ENCODE measurements around the gene CGB3. TPM values are rescaled to one million over a fixed set of nuclear protein-coding genes. Genes with fewer than 3 reads are reported as not detected.

Gene CGB3
- total and polyA plus RNA-seq, 10 of the 15 experiments (the other 5 are each of a cell fraction or from before 2014, with no cell fraction given), result not detected

- Histone ChIP-seq H3K4me1 (ENCODE audit: control insufficient read depth, insufficient read depth, low read length) (peaks cover 4% of the 10 kb centered on the region), H3K9ac (ENCODE audit: control insufficient read depth, insufficient read depth, low read length) (no peak overlapping the region), H3K27me3 (replicated peaks in 1 of 2; ENCODE audit: control insufficient read depth in 2 of 2, insufficient read depth in 2 of 2, low read length in 1 of 2) (no peaks in the 10 kb centered on the region), H3K79me2 (ENCODE audit: control insufficient read depth, insufficient read depth, low read length) (no peaks in the 10 kb centered on the region), H4K20me1 (ENCODE audit: control insufficient read depth, insufficient read depth) (no peaks in the 10 kb centered on the region), H3K36me3 (ENCODE audit: control insufficient read depth in 2 of 2, insufficient read depth in 2 of 2, low read length in 1 of 2) (peaks cover 4 to 29% of the 10 kb centered on the region in 2 experiments), H3K27ac (ENCODE audit: control insufficient read depth, insufficient read depth) (no peak overlapping the region), H3K9me3 (replicated peaks; ENCODE audit: control insufficient read depth, insufficient read depth, low read length) (no peaks in the 10 kb centered on the region), H2AFZ (ENCODE audit: control insufficient read depth, low read depth, low read length) (no peak overlapping the region), H3K4me3 (no peak overlapping the region), H3K4me2 (ENCODE audit: control insufficient read depth, insufficient read depth) (no peak overlapping the region)
- TF ChIP-seq MYB (IDR thresholded peaks at IDR 0.05; ENCODE audit: borderline replicate concordance, low read depth, low read length) (no peak), IKZF1 (conservative IDR thresholded peaks at IDR 0.05) (peak; percentile 43; the same call in 1 of the 2 replicates), ETV6 (conservative IDR thresholded peaks at IDR 0.05 in 1 of 2, IDR thresholded peaks at IDR 0.05 in 1 of 2; ENCODE audit: borderline replicate concordance in 1 of 2, low read depth in 1 of 2) (no peak), NR2C1 (IDR thresholded peaks at IDR 0.05) (peak; percentile 49; the same call in 1 of the 2 replicates), ZNF274 (IDR thresholded peaks at IDR 0.05; ENCODE audit: insufficient read depth, insufficient read length) (no peak), POU2F2 (IDR thresholded peaks at IDR 0.05; ENCODE audit: borderline replicate concordance, low read depth, low read length) (no peak), GABPA (IDR thresholded peaks at IDR 0.05; ENCODE audit: low read depth) (peak; percentile 63; the same call in 1 of the 2 replicates), HCFC1 (IDR thresholded peaks at IDR 0.05; ENCODE audit: low read length) (peak; percentile 74), E4F1 (IDR thresholded peaks at IDR 0.05; ENCODE audit: borderline replicate concordance, partially characterized antibody) (no peak), CREB1 (IDR thresholded peaks at IDR 0.05; ENCODE audit: low read depth) (peak; percentile 74; the same call in 1 of the 2 replicates), SIX5 (IDR thresholded peaks at IDR 0.05; ENCODE audit: low read depth, low read length, severe bottlenecking) (peak; percentile 92), POLR2AphosphoS2 (IDR thresholded peaks at IDR 0.05; ENCODE audit: low read depth, low read length) (no peak), SPI1 (IDR thresholded peaks at IDR 0.05; ENCODE audit: borderline replicate concordance, insufficient read depth, low read depth, low read length) (no peak), ZNF24 (IDR thresholded peaks at IDR 0.05) (no peak), YY1 (IDR thresholded peaks at IDR 0.05; ENCODE audit: low read depth, low read length) (0 out of 2 replicates have a peak, but pooled peaks have one; percentile 34)
- TF ChIP-seq, protein P1, sequence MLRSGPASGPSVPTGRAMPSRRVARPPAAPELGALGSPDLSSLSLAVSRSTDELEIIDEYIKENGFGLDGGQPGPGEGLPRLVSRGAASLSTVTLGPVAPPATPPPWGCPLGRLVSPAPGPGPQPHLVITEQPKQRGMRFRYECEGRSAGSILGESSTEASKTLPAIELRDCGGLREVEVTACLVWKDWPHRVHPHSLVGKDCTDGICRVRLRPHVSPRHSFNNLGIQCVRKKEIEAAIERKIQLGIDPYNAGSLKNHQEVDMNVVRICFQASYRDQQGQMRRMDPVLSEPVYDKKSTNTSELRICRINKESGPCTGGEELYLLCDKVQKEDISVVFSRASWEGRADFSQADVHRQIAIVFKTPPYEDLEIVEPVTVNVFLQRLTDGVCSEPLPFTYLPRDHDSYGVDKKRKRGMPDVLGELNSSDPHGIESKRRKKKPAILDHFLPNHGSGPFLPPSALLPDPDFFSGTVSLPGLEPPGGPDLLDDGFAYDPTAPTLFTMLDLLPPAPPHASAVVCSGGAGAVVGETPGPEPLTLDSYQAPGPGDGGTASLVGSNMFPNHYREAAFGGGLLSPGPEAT (IDR thresholded peaks at IDR 0.05; ENCODE audit: low read depth), result no peak
- TF ChIP-seq, protein P2, sequence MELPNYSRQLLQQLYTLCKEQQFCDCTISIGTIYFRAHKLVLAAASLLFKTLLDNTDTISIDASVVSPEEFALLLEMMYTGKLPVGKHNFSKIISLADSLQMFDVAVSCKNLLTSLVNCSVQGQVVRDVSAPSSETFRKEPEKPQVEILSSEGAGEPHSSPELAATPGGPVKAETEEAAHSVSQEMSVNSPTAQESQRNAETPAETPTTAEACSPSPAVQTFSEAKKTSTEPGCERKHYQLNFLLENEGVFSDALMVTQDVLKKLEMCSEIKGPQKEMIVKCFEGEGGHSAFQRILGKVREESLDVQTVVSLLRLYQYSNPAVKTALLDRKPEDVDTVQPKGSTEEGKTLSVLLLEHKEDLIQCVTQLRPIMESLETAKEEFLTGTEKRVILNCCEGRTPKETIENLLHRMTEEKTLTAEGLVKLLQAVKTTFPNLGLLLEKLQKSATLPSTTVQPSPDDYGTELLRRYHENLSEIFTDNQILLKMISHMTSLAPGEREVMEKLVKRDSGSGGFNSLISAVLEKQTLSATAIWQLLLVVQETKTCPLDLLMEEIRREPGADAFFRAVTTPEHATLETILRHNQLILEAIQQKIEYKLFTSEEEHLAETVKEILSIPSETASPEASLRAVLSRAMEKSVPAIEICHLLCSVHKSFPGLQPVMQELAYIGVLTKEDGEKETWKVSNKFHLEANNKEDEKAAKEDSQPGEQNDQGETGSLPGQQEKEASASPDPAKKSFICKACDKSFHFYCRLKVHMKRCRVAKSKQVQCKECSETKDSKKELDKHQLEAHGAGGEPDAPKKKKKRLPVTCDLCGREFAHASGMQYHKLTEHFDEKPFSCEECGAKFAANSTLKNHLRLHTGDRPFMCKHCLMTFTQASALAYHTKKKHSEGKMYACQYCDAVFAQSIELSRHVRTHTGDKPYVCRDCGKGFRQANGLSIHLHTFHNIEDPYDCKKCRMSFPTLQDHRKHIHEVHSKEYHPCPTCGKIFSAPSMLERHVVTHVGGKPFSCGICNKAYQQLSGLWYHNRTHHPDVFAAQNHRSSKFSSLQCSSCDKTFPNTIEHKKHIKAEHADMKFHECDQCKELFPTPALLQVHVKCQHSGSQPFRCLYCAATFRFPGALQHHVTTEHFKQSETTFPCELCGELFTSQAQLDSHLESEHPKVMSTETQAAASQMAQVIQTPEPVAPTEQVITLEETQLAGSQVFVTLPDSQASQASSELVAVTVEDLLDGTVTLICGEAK (IDR thresholded peaks at IDR 0.05; ENCODE audit: borderline replicate concordance), result peak; percentile 31; the same call in 1 of the 2 replicates
- FAIRE-seq (no peak), DNase-seq (ENCODE audit: low read depth, low spot score) (no peak), ATAC-seq (no peak)
- in situ Hi-C loops (cut with MboI), result no loop called here
- BruUV-seq (replicated peaks), result no TSS peak
- WGBS (ENCODE audit: insufficient coverage, insufficient replicate concordance, low lambda C conversion rate, missing lambda C conversion rate), result 89% methylated on average over 9 of the region's 9 CpGs
- SMC1A ChIA-PET (ENCODE audit: uncharacterized antibody, unreplicated experiment), result no interaction called here
- intact Hi-C loops (cut with micrococcal nuclease; ENCODE audit: unreplicated experiment), result no loop called here
- POLR2A ChIA-PET, result interaction anchor here (7.1 kb wide), 1 partner anchor 11 kb away, joined by 41 read pairs; the partner anchor contains the start of genes GYS1 and RUVBL2
- RAD21 ChIA-PET (ENCODE audit: unreplicated experiment), result no interaction called here
- CTCF ChIA-PET, result interaction anchor here (1.6 to 3.1 kb wide), 2 partner anchors 11 to 194 kb away, joined by 3 to 26 read pairs; partner anchors contain the start of genes GYS1 and RUVBL2
Measured at GRCh38 chr19:48982280-48982679, 41.9 kb downstream of the CGB3 start.

Measured in GM12878 (cell line).